Fibroblast of lung (primary cell): ENCODE data around the gene RNF224. TPM values are rescaled to one million over a fixed set of nuclear protein-coding genes. Genes with fewer than 3 reads are reported as not detected.

Experiments used
- DNase-seq, 2 donors: peaks; one replicate each; pipeline versions ENCODE4 v3.0.0 to v3.0.0-alpha.2; 2010; ENCODE audit warnings: low read depth in 2 of 2
- H2AFZ ChIP-seq: 2 replicates; pipeline ENCODE4 v1.5.1; 2012; ENCODE audit warnings: low read length, control low read depth, inconsistent platforms
- H3K27ac ChIP-seq: 2 replicates; pipeline ENCODE4 v1.5.1; 2011; ENCODE audit warnings: low read length, control low read depth; ENCODE audit not compliant: insufficient read depth
- H3K27me3 ChIP-seq: 2 replicates; pipeline ENCODE4 v1.5.1; 2011; ENCODE audit warnings: mild to moderate bottlenecking, low read length; ENCODE audit not compliant: control insufficient read depth, insufficient read depth
- H3K36me3 ChIP-seq: 2 replicates; pipeline ENCODE4 v1.5.1; 2011; ENCODE audit warnings: low read length; ENCODE audit not compliant: control insufficient read depth, insufficient read depth
- H3K4me1 ChIP-seq: 2 replicates; pipeline ENCODE4 v1.5.1; 2011; ENCODE audit warnings: low read length; ENCODE audit not compliant: control insufficient read depth, insufficient read depth; ENCODE audit errors: extremely low read depth
- H3K4me2 ChIP-seq: 2 replicates; pipeline ENCODE4 v1.5.1; 2011; ENCODE audit warnings: low read length, control low read depth; ENCODE audit not compliant: insufficient read depth; ENCODE audit errors: extremely low read depth
- H3K4me3 ChIP-seq, 4 experiments: fragments of 200-600 bp in 1 of 4; sonication (generic) in 1 of 4; replicated peaks in 1 of 4; 2 replicates each; pipeline ENCODE4 v1.5.1; 2011 to 2016; ENCODE audit warnings: low read length in 4 of 4, low read depth in 3 of 4, mild to moderate bottlenecking in 3 of 4, control low read depth in 2 of 4, inconsistent platforms in 1 of 4, mixed read lengths in 1 of 4; ENCODE audit not compliant: insufficient read depth in 1 of 4; ENCODE audit errors: control extremely low read depth in 1 of 4
- H3K79me2 ChIP-seq: 2 replicates; pipeline ENCODE4 v1.5.1; 2012; ENCODE audit warnings: mild to moderate bottlenecking, low read length, inconsistent platforms; ENCODE audit not compliant: control insufficient read depth, insufficient read depth
- H3K9ac ChIP-seq: 2 replicates; pipeline ENCODE4 v1.5.1; 2011; ENCODE audit warnings: mild to moderate bottlenecking, low read length, control low read depth; ENCODE audit not compliant: insufficient read depth
- H3K9me3 ChIP-seq: 2 replicates; pipeline ENCODE4 v1.5.1; 2012; ENCODE audit warnings: low read depth, low read length; ENCODE audit not compliant: control insufficient read depth, insufficient read depth
- H4K20me1 ChIP-seq: 2 replicates; pipeline ENCODE4 v1.5.1; 2011; ENCODE audit warnings: low read length; ENCODE audit not compliant: control insufficient read depth, insufficient read depth; ENCODE audit errors: extremely low read depth
- EZH2 ChIP-seq: IDR thresholded peaks from 2 replicates; pipeline ENCODE4 v1.5.1; 2012; ENCODE audit warnings: low read length, control low read depth, mild to moderate bottlenecking; ENCODE audit errors: missing control alignments
- polyA plus RNA-seq, 2 donors: library from polyadenylated mRNA; depleted of rRNA in 1 of 2; stranded (reverse) in 1 of 2; unstranded in 1 of 2; fragments of >200 nt; gene quantifications; 2 replicates each; pipeline ENCODE4 v1.2.1, GENCODE V29; 2011 to 2012; ENCODE audit warnings: missing spikeins in 1 of 2
- total RNA-seq: library from RNA; depleted of rRNA; stranded (reverse); fragments of >200 nt; gene quantifications from 2 replicates; pipeline ENCODE4 v1.2.1, GENCODE V29; 2014
- TF ChIP-seq, protein P1 (sequence below), 2 donors: IDR thresholded peaks in 1 of 2; conservative IDR thresholded peaks in 1 of 2; 1 replicate in 1 of 2; 2 replicates in 1 of 2; pipeline ENCODE4 v1.5.1; 2011 to 2012; ENCODE audit warnings: low read length in 2 of 2, control low read depth in 1 of 2, inconsistent platforms in 1 of 2, low read depth in 1 of 2, mild to moderate bottlenecking in 1 of 2

Gene RNF224
- total and polyA plus RNA-seq, 2 donors (not counting 1 experiment from before 2014, with no cell fraction given): under 0.01 TPM; not detected in 1

DNA sequence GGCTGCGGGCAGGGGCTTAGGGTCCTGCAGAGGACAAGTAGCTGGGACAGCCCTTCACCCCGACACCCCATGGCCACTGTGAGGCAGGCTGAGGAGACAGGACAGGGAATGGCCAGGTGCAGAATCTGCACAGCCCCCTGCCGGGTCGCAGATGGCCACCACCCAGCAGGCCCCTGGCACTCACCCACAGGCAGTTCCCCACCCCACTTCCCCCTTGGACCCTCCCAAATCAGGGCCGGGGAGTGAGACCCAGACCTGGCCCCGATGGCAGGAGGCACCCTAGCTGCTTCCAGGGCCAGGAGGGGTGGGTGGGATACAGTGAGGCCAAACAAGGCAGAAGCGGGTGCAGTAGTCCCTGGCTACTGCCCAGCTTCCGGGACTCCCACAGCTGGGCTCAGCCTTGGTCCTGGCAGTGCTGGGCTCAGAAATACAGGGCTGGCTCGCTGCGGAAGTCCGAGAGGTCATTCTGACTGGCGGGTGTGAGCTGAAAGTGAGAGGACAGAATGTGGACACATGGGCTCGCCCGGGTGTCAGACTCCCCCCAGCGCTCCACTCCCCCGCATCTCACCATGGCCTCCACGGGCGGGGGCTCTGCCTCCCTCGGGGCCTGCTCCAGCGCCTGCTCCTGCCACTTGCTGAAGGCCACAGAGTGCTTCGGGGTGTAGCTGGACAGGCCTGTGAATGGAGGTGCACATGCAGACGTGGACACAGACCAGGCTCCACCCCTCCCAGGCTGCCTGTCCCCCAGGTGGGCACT is 35.4 kb upstream of the RNF224 start:
- no peaks in the 10 kb centered on the region for H3K9me3 ChIP-seq
- H4K20me1 ChIP-seq: no peaks in the 10 kb centered on the region
- peaks cover 15% of the 10 kb centered on the region for H3K36me3 ChIP-seq
- H3K4me3 ChIP-seq: no peak overlapping the region
- peaks cover 17% of the 10 kb centered on the region for H3K4me1 ChIP-seq
- H3K9ac ChIP-seq: no peak overlapping the region
- no peak for DNase-seq
- no peaks in the 10 kb centered on the region for H3K27me3 ChIP-seq
- no peak overlapping the region for H3K27ac ChIP-seq
- H2AFZ ChIP-seq: no peak overlapping the region
- H3K4me2 ChIP-seq: no peak overlapping the region
- H3K79me2 ChIP-seq: peaks cover 36% of the 10 kb centered on the region
- TF ChIP-seq, protein P1, sequence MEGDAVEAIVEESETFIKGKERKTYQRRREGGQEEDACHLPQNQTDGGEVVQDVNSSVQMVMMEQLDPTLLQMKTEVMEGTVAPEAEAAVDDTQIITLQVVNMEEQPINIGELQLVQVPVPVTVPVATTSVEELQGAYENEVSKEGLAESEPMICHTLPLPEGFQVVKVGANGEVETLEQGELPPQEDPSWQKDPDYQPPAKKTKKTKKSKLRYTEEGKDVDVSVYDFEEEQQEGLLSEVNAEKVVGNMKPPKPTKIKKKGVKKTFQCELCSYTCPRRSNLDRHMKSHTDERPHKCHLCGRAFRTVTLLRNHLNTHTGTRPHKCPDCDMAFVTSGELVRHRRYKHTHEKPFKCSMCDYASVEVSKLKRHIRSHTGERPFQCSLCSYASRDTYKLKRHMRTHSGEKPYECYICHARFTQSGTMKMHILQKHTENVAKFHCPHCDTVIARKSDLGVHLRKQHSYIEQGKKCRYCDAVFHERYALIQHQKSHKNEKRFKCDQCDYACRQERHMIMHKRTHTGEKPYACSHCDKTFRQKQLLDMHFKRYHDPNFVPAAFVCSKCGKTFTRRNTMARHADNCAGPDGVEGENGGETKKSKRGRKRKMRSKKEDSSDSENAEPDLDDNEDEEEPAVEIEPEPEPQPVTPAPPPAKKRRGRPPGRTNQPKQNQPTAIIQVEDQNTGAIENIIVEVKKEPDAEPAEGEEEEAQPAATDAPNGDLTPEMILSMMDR (conservative IDR thresholded peaks at IDR 0.05 in 1 of 2, IDR thresholded peaks at IDR 0.05 in 1 of 2; ENCODE audit: low read depth in 1 of 2, low read length in 2 of 2): no peak

DNA sequence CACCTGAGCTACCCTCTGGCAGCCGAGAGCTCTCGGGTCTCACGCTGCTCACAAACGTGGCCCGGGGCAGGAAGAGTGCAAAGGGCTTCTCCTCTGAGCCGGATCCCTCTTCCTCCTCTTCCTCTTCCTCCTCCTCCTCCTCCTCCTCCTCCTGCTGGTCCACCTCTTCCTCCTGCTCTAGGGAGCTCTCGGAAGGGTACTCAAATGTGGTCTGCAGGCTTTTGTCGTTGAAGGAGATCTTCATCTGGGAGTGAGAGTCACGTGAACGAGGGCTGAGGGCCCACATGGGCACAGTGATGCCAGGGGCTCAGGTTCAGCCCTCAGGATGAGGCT is 34.9 kb upstream of the RNF224 start:
- peaks cover 12% of the 10 kb centered on the region for H3K4me1 ChIP-seq
- H3K4me2 ChIP-seq: no peak overlapping the region
- H4K20me1 ChIP-seq: no peaks in the 10 kb centered on the region
- H3K36me3 ChIP-seq: peaks cover 15% of the 10 kb centered on the region
- peaks cover 30% of the 10 kb centered on the region for H3K79me2 ChIP-seq
- no peak overlapping the region for H2AFZ ChIP-seq
- TF ChIP-seq, protein P1 (conservative IDR thresholded peaks at IDR 0.05 in 1 of 2, IDR thresholded peaks at IDR 0.05 in 1 of 2; ENCODE audit: low read depth in 1 of 2, low read length in 2 of 2): no peak
- no peaks in the 10 kb centered on the region for H3K9me3 ChIP-seq
- no peaks in the 10 kb centered on the region for H3K27me3 ChIP-seq
- H3K27ac ChIP-seq: no peak overlapping the region
- DNase-seq: no peak
- no peak overlapping the region for H3K4me3 ChIP-seq
- no peak overlapping the region for H3K9ac ChIP-seq

DNA sequence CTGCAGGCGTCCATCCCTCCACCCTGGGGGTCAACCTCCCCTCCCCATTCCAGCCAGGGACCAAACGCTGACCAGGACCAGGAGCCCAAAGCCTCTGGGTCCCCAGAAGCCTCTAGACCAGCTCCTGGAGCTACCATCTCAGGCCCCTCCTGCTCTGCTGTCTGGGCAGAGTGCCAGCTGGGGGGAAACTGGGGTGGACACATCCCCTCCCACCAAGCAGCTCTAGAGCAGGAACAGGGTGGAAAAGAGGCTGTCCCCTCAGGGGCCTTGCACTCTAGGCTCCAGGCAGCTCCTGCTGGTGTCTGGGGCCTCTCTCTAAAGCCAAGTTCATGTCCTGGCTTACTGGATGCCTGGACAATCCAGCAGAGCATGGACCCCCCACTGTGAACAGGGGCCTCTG is 34.4 kb upstream of the RNF224 start:
- Histone ChIP-seq H3K27me3 (no peaks in the 10 kb centered on the region), H3K27ac (no peak overlapping the region), H3K79me2 (peaks cover 26% of the 10 kb centered on the region), H4K20me1 (no peaks in the 10 kb centered on the region), H3K36me3 (peaks cover 15% of the 10 kb centered on the region), H3K4me3 (no peak overlapping the region), H3K9me3 (no peaks in the 10 kb centered on the region), H3K4me2 (no peak overlapping the region), H3K4me1 (peaks cover 8% of the 10 kb centered on the region), H3K9ac (no peak overlapping the region), H2AFZ (no peak overlapping the region)
- DNase-seq: no peak
- TF ChIP-seq, protein P1 (conservative IDR thresholded peaks at IDR 0.05 in 1 of 2, IDR thresholded peaks at IDR 0.05 in 1 of 2; ENCODE audit: low read depth in 1 of 2, low read length in 2 of 2): no peak
- TF ChIP-seq EZH2: no peak
